Renal cortical epithelial cell (primary cell): Measurements from ENCODE around the gene AAGAB. TPM values are rescaled to one million over a fixed set of nuclear protein-coding genes. Genes with fewer than 3 reads are reported as not detected.
"Not testable (repeated sequence)": the region's sequence is repeated elsewhere in the genome, so short reads cannot be mapped to it uniquely, and the experiment has no call there.

Experiments
- DNase-seq: peaks from one replicate; pipeline ENCODE4 v3.0.0-alpha.2; 2011; ENCODE audit warnings: low read depth
- total RNA-seq: library from RNA; depleted of rRNA; stranded (reverse); fragments of >200 nt; gene quantifications from 2 replicates; pipeline ENCODE4 v1.2.3, GENCODE V29; 2014

The AAGAB gene
- total RNA-seq, 1 donor from 2014 or later: 97.2 TPM

DNA sequence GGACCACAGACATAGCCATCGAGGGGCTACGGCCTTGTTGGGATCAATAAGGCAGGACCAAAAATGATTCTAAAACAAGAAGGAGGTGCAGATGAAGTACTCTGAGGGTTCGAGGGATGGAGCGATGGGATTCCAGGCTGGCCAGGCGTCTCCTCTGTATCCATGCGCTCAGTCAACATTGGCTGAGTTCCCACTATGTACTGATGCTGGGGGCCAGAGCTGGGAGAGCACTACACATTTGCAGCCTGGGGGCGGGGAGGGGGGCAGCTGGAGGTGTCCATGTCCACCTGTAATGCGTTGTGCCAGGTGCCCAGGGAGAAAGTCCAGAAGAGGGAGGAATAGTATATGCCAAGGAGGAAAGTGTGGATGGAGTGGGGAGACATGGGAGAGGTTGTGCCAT, 81.5 kb downstream of the AAGAB start:
- no peak for DNase-seq

DNA sequence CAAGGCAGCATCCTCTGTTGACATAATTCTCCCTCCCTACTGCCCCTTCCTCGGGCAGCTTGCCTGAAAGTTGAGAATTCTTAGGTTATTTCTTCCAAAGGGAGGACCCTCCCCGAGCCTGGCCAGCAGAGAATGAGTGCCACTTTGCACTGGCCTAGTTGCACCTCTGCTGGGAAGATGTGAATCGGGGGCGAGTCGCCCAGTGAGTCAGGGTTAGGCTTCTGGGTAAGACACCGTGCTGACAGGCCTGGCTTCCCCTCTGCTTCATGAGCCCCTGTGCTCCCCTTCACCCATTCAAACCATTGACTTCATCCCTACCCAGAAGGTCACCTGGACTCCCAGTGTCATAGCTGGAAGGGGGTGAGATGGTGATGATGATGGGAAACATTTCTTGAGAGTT, 82.3 kb downstream of the AAGAB start:
- DNase-seq: no peak

DNA sequence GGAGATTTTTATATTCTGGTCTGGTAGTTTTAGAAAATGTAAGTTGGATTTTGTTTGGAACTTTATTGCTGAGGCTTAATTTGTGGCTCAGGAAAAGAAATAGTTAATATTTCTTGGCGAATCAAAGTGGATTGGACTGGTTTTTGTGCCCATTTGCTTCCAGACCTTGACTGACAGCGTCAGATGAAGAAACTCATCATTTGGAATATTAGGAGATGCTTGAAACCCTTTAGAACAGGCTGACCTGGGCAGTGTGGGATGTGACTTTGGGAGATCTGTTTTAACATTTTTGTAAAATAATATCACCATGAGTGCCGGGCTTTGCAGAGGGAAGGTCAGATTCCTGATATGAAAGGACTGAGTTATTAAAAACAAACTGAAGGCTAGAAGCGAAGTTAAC, 83.0 kb downstream of the AAGAB start:
- no peak for DNase-seq

DNA sequence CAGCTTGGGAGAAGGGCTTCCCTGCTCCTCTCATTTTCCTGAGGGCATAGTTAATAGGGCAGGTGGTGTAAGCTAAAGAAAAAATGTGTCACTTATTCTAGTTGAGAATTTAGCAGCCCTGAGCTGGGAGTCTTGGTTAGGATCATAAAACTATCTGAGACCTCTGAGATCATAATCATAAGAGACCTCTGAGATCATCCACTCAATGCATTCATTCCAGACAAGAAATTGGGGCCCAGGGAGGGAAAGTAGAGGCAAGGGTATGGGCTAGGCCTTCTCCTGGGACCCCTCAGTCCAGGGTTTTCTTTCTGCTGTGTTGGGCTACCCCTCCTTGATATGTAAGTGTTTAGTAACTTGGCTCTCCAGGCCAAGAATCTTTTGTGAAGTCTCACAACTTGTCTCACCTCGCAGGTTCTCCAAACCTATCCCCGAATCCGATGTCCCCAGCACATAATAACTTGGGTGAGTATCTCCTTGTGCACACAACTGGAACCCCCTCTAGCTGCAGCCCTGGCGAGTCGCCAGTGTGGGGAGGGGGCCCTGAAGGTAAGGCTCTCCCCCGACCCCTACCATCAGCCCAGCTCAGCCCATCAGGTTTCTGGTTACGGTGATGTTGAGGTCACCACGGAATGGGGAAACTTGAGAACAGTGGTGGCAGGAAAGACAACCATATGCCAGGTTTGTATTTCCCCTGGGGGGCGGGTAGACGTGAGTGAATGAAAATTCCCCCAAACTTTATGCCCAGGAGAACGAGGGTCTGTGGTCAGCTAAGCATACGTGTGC, 84.1 kb downstream of the AAGAB start:
- no peak for DNase-seq

DNA sequence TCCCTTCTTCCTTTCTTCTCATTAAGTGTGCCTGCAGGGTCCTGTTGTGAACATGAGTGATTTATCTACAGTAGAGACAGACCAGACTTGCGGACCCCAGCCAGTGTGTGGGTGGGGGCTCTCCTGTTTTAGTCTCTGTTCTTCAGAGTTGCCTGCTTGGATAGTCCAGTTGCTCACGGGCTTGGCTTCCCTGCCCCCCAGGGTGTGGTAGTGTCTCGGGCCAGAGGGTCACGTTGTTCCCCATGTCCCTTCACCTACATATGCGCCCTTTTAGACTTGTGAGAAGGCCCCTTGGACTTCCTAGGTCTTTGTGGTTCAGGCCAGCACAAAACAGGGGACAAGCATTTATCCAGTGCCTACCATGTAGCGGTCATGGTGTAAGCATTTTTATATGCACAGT, 85.8 kb downstream of the AAGAB start:
- no peak for DNase-seq

DNA sequence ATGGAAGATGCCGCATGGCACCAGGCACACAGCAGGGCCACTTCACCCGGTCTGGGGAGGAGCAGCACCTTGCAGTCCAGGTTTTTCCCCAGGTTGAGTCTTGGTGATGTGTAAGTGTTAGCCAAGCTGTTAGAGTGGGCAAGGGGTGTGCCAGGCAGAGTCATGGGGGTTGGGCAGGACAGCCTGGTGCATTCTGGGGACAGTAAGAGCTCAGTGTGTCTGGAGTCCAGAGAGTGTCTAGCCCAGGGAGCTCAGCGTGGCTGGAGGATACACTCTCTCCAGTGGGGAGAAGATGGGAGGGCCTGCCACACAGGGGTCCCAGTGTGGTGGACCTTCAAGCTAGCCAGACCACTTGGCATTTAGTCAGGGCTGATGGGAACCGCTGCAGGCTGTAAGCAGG, 87.4 kb downstream of the AAGAB start:
- no peak for DNase-seq

DNA sequence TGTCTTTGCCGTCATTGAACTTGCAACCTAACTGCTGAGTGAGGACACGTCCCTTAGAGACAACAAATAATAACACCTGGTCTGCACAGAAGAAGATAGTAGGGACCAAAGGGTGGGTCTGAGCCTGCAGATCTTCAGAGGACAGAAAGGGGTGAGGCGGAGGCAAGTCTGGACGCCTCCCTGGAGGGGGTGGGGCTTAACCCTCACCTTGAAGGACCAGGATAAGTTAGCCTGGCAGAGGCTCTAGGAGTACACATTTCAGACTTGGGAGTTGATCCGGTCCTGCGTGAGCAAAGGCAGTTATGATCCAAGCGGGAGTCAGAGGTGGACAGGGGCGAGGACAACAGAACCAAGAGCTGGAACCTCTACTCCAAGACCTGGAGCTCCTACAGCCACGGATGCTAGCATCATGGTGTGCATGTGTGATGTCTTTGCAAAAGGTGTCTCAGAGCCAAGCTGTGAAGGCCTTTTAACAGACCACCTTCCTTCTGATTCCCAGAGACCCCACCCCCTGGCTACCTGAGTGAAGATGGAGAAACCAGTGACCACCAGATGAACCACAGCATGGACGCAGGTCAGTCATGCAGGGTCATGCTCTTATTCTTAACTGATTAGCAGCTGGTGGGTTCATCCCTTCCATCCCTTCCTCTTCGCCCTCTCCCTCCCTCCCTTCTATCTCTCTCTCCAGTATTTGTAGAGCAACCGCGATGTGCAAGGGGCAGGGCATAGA, 88.0 kb downstream of the AAGAB start:
- no peak for DNase-seq

DNA sequence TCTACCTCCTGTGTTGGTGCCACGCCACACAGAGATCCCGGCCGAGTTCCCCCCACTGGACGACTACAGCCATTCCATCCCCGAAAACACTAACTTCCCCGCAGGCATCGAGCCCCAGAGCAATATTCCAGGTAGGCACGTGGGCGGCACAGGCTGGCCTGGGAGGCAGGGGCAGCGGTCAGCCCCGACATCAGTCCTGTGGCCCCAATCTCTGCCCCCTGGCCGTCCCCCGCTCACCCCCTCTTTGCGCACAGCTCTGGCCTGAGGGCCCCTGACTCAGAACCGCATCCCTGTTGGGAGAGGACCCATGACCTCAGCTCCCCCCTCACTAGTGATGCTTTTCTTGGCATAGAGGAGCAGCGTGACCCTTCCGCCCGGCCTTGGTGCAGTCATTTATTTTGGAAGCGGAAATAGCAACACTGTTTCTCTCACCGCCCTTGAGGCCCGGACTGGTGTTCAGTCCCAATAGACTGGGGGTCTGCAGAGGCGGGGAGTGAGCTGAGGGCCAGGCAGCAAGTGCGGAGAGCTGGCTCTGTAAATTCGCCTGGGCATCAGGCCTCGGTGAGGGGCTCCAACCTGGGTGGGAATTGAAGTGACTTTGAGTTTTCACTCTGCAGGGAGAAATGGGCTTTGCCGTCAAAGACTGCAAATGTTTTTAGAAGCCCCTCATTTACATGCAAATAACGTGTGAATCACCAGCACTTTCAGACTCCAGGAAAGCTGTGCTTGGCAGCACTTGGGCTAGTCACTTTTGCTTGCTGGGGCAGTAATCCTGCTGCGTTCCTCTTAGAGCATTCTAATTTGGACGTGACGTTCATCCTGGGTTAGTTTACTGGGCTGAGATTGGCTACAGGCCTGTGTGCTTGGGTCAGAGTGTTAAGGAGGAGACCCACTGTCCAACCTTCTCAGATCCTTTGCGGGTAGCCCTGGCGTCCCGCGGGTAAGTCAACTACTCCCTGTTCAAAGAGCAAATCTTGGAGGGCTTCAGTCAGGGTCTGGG, 88.9 kb downstream of the AAGAB start:
- peak; percentile 76 for DNase-seq

DNA sequence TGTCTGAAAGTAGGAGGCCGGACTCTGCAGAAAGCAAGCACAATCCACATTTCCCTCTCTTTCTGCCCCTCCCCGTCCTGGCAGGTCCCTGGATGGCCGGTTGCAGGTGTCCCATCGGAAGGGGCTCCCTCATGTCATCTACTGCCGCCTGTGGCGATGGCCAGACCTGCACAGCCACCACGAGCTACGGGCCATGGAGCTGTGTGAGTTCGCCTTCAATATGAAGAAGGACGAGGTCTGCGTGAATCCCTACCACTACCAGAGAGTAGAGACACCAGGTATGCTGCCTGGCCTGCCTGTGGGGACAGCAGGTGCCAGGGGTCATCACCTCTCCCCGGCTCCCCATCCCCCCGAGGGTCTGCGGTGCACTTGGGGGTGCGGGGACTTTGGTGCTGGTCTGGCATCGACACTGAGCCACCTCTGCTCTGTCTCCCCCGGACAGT, 89.6 kb downstream of the AAGAB start:
- DNase-seq: no peak

DNA sequence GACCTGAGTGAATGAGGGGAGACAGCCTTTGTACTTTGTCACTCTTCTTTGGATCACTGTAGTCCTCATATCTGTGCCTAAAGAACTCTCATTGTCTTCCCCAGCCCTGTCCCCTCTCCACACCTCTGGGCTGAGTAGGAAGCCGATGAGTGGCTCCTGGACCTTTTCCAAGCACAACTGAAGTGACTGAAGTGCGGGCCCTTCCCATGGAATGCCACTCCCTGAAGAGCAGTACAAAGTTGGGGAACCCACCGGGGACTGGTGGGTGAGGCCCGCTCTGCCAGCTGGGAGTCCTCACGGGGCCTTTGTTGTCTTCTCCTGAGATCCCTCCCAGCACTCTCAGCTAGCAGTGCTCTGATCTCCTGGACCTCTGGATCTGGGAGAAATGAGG, 90.1 kb downstream of the AAGAB start:
- no peak for DNase-seq

DNA sequence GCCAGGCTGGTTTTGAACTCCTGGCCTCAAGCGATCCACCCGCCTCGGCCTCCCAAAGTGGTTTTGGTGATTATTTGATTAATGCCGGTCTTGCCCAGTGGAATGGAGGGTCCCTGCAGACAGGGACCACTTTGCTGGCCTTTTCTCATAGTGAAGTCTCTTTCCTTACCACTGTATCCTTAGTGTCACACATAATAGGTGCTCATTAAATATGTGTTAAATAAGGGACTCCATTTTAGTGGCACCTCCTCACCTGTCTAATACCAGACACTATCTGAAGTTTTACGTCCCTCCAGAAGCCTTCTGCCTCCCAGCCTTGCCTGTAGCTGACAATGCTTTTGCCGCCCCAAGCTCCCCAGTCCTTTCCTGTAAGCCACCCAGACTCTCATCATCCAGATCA, 91.3 kb downstream of the AAGAB start:
- DNase-seq: no peak

DNA sequence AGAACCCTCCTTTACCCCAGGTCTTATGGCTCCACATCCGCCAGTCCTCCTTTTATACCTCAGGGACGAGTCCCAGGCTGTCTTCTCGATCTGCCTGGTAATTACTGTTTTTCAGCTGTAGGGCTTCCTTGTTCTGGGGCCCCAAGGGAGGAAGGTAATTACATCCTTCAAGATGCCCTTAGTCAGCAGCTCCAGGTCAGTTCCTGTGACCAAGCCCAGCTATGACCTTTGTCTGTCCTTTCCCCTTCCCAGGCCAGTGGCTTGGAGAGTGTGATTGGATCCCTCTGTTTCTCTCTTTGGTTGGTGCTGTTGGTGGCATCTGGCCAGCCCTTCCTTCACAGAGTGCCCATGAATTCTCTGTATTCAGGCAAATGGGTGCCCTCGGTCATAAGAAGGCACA, 92.6 kb downstream of the AAGAB start:
- peak; percentile 59 for DNase-seq

DNA sequence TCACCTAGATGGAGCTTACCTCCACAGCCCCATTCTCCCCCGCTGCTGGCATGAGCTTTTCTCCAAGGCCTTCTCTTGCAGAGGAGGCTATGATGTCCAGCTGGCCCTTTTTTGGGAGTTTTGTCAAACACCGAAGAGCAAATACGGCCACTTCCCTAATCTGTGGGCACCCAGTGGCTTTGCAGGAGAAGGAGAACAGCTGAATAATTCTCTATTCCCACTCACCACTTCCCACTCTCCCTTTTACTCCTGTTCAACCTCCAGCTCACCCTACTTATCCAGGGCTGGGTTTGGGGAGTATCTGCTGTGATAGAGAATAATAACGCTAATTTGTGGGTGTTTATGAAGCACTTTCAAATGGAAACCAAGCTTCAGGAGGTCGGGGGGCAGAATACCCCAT, 93.0 kb downstream of the AAGAB start:
- no peak for DNase-seq

DNA sequence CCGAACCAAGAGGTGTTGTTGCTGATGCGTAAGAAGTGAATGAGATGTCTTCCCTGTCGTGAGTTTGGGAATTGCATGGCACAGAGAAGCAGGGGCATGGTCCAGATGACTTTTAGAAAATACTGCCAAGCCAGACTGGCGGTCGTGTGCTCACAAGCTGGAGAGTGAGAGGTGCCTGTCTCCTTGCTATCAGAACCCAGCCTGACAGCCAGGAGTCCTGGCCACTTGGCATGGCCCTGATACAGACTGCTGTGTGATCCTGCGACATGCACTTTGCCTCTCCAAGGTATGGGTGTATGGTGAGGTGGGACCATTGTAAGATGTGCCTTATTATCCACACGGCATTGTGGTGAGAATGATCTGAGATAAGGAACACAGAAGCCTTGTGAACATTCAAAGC, 96.1 kb downstream of the AAGAB start:
- no peak for DNase-seq

DNA sequence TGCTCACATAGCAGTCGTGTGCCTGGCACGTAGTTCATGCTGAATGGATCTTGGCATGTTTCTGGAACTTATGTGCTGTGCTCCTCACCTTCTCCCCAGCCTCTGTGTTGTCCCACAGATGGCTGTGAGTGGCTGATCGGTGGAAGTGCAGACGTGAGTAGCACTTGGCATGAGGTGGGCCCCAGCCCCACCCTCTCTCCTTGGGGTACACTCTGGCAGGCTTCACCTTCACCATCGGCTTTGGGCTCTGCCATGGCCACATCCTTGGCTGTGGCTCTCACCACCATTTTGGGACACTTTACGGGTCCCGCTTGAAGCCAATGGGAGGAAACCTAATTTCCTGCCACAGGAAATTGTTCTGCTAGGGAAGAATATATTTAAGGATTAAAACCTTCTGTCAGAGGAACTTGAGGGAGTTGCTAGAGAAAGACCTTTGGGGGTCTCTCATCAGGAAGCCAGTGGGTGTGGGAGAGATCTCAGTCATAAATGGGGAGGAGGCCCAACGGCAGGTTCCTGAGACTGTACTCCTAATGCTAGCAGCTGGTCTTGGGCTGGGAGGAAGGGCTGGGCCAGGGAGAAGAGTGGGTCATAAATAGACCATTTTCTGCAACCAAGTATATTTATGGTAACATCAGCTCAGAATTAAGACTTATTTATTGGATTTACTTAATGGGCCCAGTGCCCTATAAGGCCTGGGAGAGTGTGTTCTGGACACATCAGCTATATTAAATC, 96.8 kb downstream of the AAGAB start:
- DNase-seq: no peak

DNA sequence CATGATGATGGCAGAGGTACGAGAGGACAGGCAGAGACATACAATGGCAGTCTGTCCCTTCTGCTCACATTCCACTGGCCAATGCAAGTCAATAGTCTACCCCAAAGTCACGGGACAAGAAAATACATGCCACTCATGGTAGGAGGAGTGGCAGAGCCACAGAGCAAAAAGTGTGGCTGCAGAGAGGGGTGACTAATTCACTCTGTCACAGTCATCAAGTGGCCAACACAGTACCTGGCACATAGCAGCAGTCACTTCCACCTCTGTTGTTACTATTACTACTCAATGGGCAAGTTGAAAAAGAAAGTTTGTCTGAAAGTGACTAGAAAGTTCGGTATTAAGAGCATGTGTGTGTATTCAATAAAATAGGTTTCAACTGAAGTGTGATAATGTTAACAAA, 97.6 kb downstream of the AAGAB start:
- no peak for DNase-seq

DNA sequence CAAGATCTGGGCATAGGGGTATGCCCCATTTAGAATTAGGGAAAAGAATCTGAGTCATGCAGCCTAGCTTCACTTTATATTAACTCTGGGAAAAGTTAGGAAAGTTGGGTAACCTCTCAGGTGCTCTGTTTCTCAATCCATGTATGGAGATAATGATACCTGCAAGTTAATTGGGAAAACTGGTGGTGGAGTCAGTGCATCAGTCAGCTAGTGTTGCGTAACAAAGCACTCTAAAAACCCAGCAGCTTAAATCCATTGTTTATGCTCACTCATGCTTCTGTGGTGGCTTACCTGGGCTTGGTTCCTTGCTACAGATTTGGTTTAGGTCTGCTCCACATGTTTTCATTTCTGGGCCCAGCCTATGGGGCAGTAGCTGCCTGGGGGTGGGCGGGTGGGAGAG, 98.0 kb downstream of the AAGAB start:
- DNase-seq: peak; percentile 82

DNA sequence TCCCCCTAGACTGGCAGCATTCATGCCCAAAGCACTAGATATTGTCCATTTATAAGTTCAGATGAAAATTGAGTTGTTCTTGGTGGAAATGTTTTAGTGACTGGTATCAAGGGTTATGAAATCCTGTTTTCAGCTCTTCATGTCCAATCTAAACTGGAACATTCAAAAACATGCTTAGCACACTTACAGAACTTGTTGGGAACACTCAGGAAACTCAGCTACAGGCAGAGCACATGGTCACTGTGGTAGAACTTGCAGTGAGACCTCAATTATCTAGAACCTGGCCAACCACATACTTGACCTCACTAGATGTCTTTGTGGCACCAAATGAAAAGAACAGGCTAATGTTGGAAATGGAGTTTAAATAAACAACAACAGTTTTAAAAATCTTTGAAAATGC, 100.2 kb downstream of the AAGAB start:
- DNase-seq: no peak

DNA sequence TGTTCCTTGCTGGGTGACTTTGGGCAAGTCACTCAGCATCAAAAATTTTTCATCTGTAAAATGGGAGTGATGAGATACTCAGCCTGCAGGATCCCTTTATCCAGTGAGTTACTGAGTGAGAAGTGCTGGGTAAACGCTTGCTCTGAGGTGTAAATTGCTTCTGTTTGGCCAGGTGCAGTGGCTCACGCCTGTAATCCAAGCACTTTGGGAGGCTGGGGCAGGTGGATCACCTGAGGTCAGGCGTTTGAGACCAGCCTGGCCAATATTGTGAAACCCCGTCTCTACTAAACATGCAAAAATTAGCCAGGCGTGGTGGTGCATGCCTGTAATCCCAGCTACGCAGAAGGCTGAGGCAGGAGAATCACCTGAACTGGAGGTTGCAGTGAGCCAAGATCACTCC, 101.4 kb downstream of the AAGAB start:
- DNase-seq: not testable (repeated sequence)

DNA sequence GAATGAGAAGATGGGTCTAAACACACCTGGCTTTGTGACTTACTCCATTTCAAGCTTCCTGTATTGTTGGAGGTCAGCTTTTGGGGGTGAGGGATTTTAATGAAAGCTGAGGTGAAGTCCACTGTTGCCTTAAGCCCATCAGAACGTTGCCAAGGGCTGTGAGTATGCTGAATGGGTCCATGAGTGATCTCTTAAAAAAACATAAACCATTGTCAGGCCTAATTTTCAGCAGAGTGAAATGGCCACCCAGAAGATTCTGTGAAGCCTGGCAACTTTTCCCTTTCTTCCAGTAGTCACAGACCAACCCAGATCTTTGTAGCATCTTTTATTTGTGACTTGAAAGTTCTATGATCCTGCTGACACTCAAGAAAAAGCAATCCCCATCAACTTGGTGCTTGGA, 102.0 kb downstream of the AAGAB start:
- DNase-seq: no peak
